Prostate gland (tissue), 2 donors: ENCODE data around the gene CRY2. TPM values are rescaled to one million over a fixed set of nuclear protein-coding genes. Genes with fewer than 3 reads are reported as not detected.

Experiments used
- DNase-seq: peaks from one replicate; pipeline ENCODE4 v3.0.0-alpha.2; 2019; ENCODE audit warnings: low spot score
- H3K27ac ChIP-seq, 2 donors: fragments of 200-600 bp; sonication (generic); 2 replicates each; pipeline ENCODE4 v1.5.1; 2017 to 2019
- H3K27me3 ChIP-seq: fragments of 200-600 bp; sonication (generic); replicated peaks from 2 replicates; pipeline ENCODE4 v1.5.1; 2019; ENCODE audit not compliant: insufficient read depth
- H3K36me3 ChIP-seq, 2 donors: fragments of 200-600 bp; sonication (generic); 1 replicate in 1 of 2; 2 replicates in 1 of 2; pipeline versions ENCODE4 v1.5.1 to v1.8.1; 2017 to 2019
- H3K4me1 ChIP-seq: fragments of 200-600 bp; sonication (generic); replicated peaks from 2 replicates; pipeline ENCODE4 v1.5.1; 2019
- H3K4me3 ChIP-seq, 2 donors: fragments of 200-600 bp; sonication (generic); 2 replicates each; pipeline ENCODE4 v1.5.1; 2017 to 2019
- H3K9me3 ChIP-seq: fragments of 200-600 bp; sonication (generic); 2 replicates; pipeline ENCODE4 v1.5.1; 2017
- POLR2A ChIP-seq: fragments of 450-650 bp; IDR thresholded peaks from one replicate; pipeline ENCODE4 v1.6.1; 2016; ENCODE audit warnings: antibody characterized with exemption, mild to moderate bottlenecking
- POLR2AphosphoS5 ChIP-seq: sonication (generic); formaldehyde crosslinking; IDR thresholded peaks from one replicate; pipeline ENCODE4 v1.6.1; 2017; ENCODE audit warnings: antibody characterized with exemption
- WGBS: methylation state at CpG from one replicate; pipeline ENCODE4 v1.1.5; 2018; 5-methylcytosine and 5-hydroxymethylcytosine counted together
- intact Hi-C: fragments of 100-400 bp; cut with DNase I; formaldehyde crosslinking; loops from one replicate; pipeline ENCODE4 v1.14.2; 2022
- total RNA-seq, 2 donors: library from RNA; depleted of rRNA; stranded (reverse); fragments of >200 nt; gene quantifications; one replicate each; pipeline ENCODE4 v1.1.0, GENCODE V29; 2016
- TF ChIP-seq, protein P1 (sequence below), 4 experiments: fragments of 200-600 bp in 2 of 4; fragments of 450-650 bp in 2 of 4; sonication (generic) in 2 of 4; IDR thresholded peaks; 1 replicate in 3 of 4; 2 replicates in 1 of 4; pipeline ENCODE4 v1.5.1; 2016 to 2019; ENCODE audit warnings: antibody characterized with exemption in 4 of 4, mild to moderate bottlenecking in 2 of 4, moderate library complexity in 2 of 4

CRY2 gene
- total RNA-seq, 2 donors from 2014 or later, result 45.4 to 70.8 TPM

DNA sequence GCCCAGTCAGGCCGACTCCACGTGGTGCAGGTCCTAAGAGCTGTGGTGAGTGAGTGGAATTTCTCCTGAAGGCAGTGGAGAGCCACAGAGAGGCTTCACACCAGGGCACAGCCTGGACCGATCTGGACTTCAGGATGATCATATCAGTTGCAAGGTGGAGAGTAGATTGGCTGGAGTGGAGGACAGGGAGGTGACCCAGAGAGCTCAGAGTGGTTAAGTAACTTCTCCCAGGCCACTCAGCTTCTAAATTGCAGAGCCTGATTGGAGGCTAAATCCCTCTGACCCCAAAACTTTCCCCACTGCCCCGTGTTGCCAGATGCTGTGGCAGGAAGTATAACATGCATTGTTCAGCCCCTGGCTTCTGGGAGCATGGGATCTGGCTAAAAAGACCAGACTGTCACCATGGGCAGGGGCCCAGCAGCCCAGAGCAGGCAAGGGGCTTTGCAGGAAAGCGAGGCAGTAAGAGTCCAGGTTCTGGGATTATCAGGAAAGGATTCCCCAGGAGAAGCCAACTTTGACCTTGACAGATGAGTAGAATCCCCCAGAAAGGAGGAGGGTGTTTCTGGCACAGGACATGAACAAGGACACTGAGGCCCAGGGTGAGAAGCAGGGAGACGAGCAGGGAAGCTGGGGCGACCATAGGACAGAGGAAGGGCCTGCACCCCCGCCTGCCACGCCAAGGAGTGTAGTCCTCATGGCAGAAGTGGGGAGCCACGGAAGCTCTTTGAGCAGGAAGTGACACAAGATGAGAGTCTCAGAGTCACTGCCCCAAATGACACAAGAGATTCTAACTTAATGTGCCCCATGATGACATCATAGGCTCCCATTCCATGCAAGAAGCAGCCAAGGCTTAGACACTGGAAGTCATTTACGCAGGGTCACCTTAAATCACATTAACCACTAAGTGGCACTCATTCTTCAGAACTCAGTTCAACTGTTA lies 37.5 kb upstream of the CRY2 start:
- no peak overlapping the region for H3K27ac ChIP-seq
- peaks cover 0 to 7% of the 10 kb centered on the region in 2 donors for H3K36me3 ChIP-seq
- no peaks in the 10 kb centered on the region for H3K9me3 ChIP-seq
- TF ChIP-seq POLR2A, result no peak
- TF ChIP-seq, protein P1, sequence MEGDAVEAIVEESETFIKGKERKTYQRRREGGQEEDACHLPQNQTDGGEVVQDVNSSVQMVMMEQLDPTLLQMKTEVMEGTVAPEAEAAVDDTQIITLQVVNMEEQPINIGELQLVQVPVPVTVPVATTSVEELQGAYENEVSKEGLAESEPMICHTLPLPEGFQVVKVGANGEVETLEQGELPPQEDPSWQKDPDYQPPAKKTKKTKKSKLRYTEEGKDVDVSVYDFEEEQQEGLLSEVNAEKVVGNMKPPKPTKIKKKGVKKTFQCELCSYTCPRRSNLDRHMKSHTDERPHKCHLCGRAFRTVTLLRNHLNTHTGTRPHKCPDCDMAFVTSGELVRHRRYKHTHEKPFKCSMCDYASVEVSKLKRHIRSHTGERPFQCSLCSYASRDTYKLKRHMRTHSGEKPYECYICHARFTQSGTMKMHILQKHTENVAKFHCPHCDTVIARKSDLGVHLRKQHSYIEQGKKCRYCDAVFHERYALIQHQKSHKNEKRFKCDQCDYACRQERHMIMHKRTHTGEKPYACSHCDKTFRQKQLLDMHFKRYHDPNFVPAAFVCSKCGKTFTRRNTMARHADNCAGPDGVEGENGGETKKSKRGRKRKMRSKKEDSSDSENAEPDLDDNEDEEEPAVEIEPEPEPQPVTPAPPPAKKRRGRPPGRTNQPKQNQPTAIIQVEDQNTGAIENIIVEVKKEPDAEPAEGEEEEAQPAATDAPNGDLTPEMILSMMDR (IDR thresholded peaks at IDR 0.05), result no peak
- TF ChIP-seq POLR2AphosphoS5, result no peak
- DNase-seq, result no peak
- H3K4me3 ChIP-seq, result no peak overlapping the region
- intact Hi-C loops, result loop anchor here (5.0 kb wide), 1 partner anchor 38 kb away; the partner anchor contains the start of gene CRY2
- H3K4me1 ChIP-seq, result peaks cover 24% of the 10 kb centered on the region
- no peaks in the 10 kb centered on the region for H3K27me3 ChIP-seq
- 71% methylated on average over 11 of the region's 11 CpGs for WGBS

DNA sequence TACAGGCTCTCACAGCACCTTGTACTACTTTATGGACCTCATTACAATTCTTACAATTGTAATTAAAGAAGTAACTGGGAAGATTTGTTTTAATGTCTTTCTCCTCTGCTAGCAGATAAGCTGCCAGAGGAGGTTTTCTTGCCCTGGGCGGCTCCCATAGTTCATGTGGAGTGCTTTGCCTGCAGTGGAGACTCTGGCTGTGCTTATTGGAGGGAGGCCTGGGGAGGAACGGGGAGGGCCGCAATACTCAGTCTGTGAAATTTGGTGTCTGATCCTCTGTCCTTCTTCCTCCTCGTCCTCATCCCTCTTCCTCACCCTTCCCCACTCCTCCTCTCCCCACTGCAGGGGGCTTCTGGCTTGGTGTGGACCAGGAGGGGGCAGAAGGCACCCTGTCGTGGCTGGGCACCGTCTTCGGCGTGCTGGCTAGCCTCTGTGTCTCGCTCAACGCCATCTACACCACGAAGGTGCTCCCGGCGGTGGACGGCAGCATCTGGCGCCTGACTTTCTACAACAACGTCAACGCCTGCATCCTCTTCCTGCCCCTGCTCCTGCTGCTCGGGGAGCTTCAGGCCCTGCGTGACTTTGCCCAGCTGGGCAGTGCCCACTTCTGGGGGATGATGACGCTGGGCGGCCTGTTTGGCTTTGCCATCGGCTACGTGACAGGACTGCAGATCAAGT lies 36.7 kb upstream of the CRY2 start:
- H3K27ac ChIP-seq, result no peak overlapping the region
- 92% methylated on average over 23 of the region's 23 CpGs for WGBS
- intact Hi-C loops, result no loop called here
- peaks cover 0 to 7% of the 10 kb centered on the region in 2 donors for H3K36me3 ChIP-seq
- H3K27me3 ChIP-seq, result no peaks in the 10 kb centered on the region
- DNase-seq, result no peak
- H3K4me1 ChIP-seq, result peaks cover 24% of the 10 kb centered on the region
- TF ChIP-seq POLR2A (no peak), POLR2AphosphoS5 (no peak)
- TF ChIP-seq, protein P1 (IDR thresholded peaks at IDR 0.05), result no peak
- H3K9me3 ChIP-seq, result no peaks in the 10 kb centered on the region
- no peak overlapping the region for H3K4me3 ChIP-seq

DNA sequence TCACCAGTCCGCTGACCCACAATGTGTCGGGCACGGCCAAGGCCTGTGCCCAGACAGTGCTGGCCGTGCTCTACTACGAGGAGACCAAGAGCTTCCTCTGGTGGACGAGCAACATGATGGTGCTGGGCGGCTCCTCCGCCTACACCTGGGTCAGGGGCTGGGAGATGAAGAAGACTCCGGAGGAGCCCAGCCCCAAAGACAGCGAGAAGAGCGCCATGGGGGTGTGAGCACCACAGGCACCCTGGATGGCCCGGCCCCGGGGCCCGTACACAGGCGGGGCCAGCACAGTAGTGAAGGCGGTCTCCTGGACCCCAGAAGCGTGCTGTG lies 36.2 kb upstream of the CRY2 start:
- intact Hi-C loops, result no loop called here
- DNase-seq, result no peak
- Histone ChIP-seq H3K9me3 (no peaks in the 10 kb centered on the region), H3K4me3 (no peak overlapping the region), H3K4me1 (peaks cover 19% of the 10 kb centered on the region), H3K27me3 (no peaks in the 10 kb centered on the region), H3K36me3 (peaks cover 0 to 7% of the 10 kb centered on the region in 2 donors), H3K27ac (no peak overlapping the region)
- TF ChIP-seq POLR2A (no peak), POLR2AphosphoS5 (no peak)
- TF ChIP-seq, protein P1 (IDR thresholded peaks at IDR 0.05), result no peak
- WGBS, result 87% methylated on average over 14 of the region's 17 CpGs

DNA sequence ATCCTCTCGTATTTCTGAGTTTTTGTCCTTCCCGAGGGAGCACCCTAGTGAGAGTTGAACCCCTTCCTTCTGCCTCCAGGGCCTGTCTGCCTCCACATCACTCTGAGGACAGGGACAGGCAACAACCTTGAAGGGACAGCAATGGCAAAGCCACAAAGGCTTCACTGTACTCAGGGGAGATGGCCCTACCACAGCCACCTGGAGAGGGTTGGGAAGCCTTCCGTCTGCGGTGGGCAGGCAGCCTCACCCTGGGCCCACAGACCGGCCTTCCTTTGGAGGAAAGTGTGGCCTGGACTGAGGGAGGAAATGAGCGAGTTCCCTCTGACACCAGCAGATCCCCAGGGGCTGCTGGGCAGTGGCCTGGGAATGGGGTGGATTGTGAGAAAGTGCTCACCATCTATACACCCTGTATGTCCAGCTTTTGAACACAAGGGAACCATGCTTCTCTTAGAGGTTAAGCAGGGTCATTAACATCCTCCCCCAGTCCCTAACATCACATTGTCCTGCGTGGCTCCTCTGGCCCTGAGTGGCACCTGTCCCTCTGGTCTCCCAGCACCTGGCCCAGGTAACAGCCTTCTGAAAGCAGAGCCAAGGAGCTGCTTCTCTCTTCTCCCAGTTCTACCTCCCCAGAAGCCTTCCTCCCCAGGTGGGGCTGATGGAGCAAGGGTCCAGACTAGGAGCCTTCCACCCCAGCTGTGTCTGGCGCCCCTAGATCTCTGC lies 35.5 kb upstream of the CRY2 start:
- Histone ChIP-seq H3K4me1 (peaks cover 13% of the 10 kb centered on the region), H3K9me3 (no peaks in the 10 kb centered on the region), H3K4me3 (no peak overlapping the region), H3K27ac (no peak overlapping the region), H3K36me3 (peaks cover 0 to 7% of the 10 kb centered on the region in 2 donors), H3K27me3 (no peaks in the 10 kb centered on the region)
- DNase-seq, result no peak
- intact Hi-C loops, result no loop called here
- TF ChIP-seq POLR2A (no peak), POLR2AphosphoS5 (no peak)
- TF ChIP-seq, protein P1 (IDR thresholded peaks at IDR 0.05), result no peak
- WGBS, result 92% methylated on average over 8 of the region's 8 CpGs
